ENCODE measurements around the gene NFYA.
A peak's percentile ranks its signal among the peaks of the same experiment; 100 is the strongest.

Gene NFYA

GRCh38 chr6:41092421-41093140 is 19.8 kb downstream of the NFYA start:
- TF ChIP-seq ZNF654 (tag by site-specific recombination; IDR thresholded peaks at IDR 0.05; ENCODE audit: low read depth) (peak; percentile 24; the same call in 1 of the 2 replicates), ZNF223 (tag by site-specific recombination; IDR thresholded peaks at IDR 0.05) (no peak)
- Histone ChIP-seq H3K4me1 (ENCODE audit: control insufficient read depth, insufficient read depth, low read length) (no peaks in the 10 kb centered on the region), H3K9me3 (ENCODE audit: control insufficient read depth, insufficient read depth, low read depth, low read length) (no peaks in the 10 kb centered on the region), H3K36me3 (ENCODE audit: control insufficient read depth in 2 of 2, insufficient read depth in 1 of 2, low read length in 2 of 2) (peaks cover 74 to 87% of the 10 kb centered on the region in 2 experiments), H3K27ac (ENCODE audit: extremely low read depth, low read depth, low read length) (no peak overlapping the region), H3K4me3 (ENCODE audit: low read depth, low read length) (no peak overlapping the region)
- ChIA-PET POLR2A (interaction anchor here (1.1 kb wide), 1 partner anchor 20 kb away, joined by 4 read pairs; the partner anchor contains the start of genes NFYA and OARD1), CTCF (interaction anchor here (0.5 to 3.9 kb wide), 18 partner anchors 9 to 302 kb away, joined by 3 to 42 read pairs (median 4); partner anchors contain the start of gene TREML4)

GRCh38 chr6:41093729-41094128 is 21.0 kb downstream of the NFYA start:
- no peak for TF ChIP-seq ZNF146 (tag by site-specific recombination; IDR thresholded peaks at IDR 0.05)
- TF ChIP-seq ZNF354C (tag by site-specific recombination; IDR thresholded peaks at IDR 0.05; ENCODE audit: borderline replicate concordance, low read depth): no peak
- no peak for TF ChIP-seq ZNF514 (tag by site-specific recombination; IDR thresholded peaks at IDR 0.05)
- no peak for TF ChIP-seq ZSCAN18 (tag by site-specific recombination; IDR thresholded peaks at IDR 0.05)
- no peak for TF ChIP-seq ZFP41 (tag by site-specific recombination; IDR thresholded peaks at IDR 0.05; ENCODE audit: borderline replicate concordance)
- TF ChIP-seq SALL2 (tag by site-specific recombination; IDR thresholded peaks at IDR 0.05; ENCODE audit: borderline replicate concordance): no peak
- TF ChIP-seq ZNF423 (tag by site-specific recombination; IDR thresholded peaks at IDR 0.05): no peak
- no peak for TF ChIP-seq ZBTB8A (tag by site-specific recombination; IDR thresholded peaks at IDR 0.05)
- TF ChIP-seq ZNF585B (tag by site-specific recombination; IDR thresholded peaks at IDR 0.05): no peak
- TF ChIP-seq ZNF221 (tag by site-specific recombination; IDR thresholded peaks at IDR 0.05; ENCODE audit: borderline replicate concordance): no peak
- POLR2A ChIA-PET: interaction anchor here (1.1 kb wide), 1 partner anchor 21 kb away, joined by 4 read pairs; the partner anchor contains the start of genes NFYA and OARD1
- Histone ChIP-seq H3K36me3 (ENCODE audit: control insufficient read depth in 2 of 2, insufficient read depth in 1 of 2, low read length in 2 of 2) (peaks cover 79 to 96% of the 10 kb centered on the region in 2 experiments), H3K4me1 (ENCODE audit: control insufficient read depth, insufficient read depth, low read length) (no peaks in the 10 kb centered on the region), H3K9me3 (ENCODE audit: control insufficient read depth, insufficient read depth, low read depth, low read length) (no peaks in the 10 kb centered on the region), H3K4me3 (ENCODE audit: low read depth, low read length) (no peak overlapping the region), H3K27ac (ENCODE audit: extremely low read depth, low read depth, low read length) (no peak overlapping the region)
- CTCF ChIA-PET: interaction anchor here (0.6 to 3.9 kb wide), 8 partner anchors 10 to 850 kb away, joined by 3 to 42 read pairs (median 4); no protein-coding TSS in a partner anchor

GRCh38 chr6:41097467-41098090 is 24.8 kb downstream of the NFYA start:
- ChIA-PET CTCF (interaction anchor here (0.6 to 1.2 kb wide), 2 partner anchors 85 to 1853 kb away, joined by 3 to 5 read pairs; no protein-coding TSS in a partner anchor), POLR2A (no interaction called here)
- Histone ChIP-seq H3K36me3 (ENCODE audit: control insufficient read depth in 2 of 2, insufficient read depth in 1 of 2, low read length in 2 of 2) (peaks cover 70 to 80% of the 10 kb centered on the region in 2 experiments), H3K4me3 (ENCODE audit: low read depth, low read length) (no peak overlapping the region), H3K4me1 (ENCODE audit: control insufficient read depth, insufficient read depth, low read length) (no peaks in the 10 kb centered on the region), H3K9me3 (ENCODE audit: control insufficient read depth, insufficient read depth, low read depth, low read length) (no peaks in the 10 kb centered on the region), H3K27ac (ENCODE audit: extremely low read depth, low read depth, low read length) (no peak overlapping the region)
- TF ChIP-seq YY1 (tag by site-specific recombination; IDR thresholded peaks at IDR 0.05): no peak
- TF ChIP-seq EGR2 (tag by site-specific recombination; IDR thresholded peaks at IDR 0.05; ENCODE audit: low read depth): no peak
- TF ChIP-seq ZBTB17 (tag by site-specific recombination; IDR thresholded peaks at IDR 0.05): no peak
- no peak for TF ChIP-seq ZNF16 (tag by site-specific recombination; IDR thresholded peaks at IDR 0.05; ENCODE audit: low read depth)
- no peak for TF ChIP-seq ELK4 (IDR thresholded peaks at IDR 0.05; ENCODE audit: borderline replicate concordance, low read depth, low read length)

Measured in HEK293 (cell line).